CD4-positive, alpha-beta T cell treated with Interleukin-15 for 1 hour (primary cell): Measurements from ENCODE around the gene CLCNKA.
A peak's percentile ranks its signal among the peaks of the same experiment; 100 is the strongest.
"Not testable (repeated sequence)": the region's sequence is repeated elsewhere in the genome, so short reads cannot be mapped to it uniquely, and the experiment has no call there.

Experiments
- DNase-seq: peaks from one replicate; pipeline ENCODE4 v3.0.0-alpha.2; 2020

The CLCNKA gene

GRCh38 chr1:16046842-16047241 lies 25.0 kb downstream of the CLCNKA start:
- DNase-seq, result no peak

- no peak for DNase-seq
These were observed 26.1 kb downstream of the CLCNKA start for GRCh38 chr1:16047791-16048475.

- peak; percentile 54 for DNase-seq
These were observed 26.8 kb downstream of the CLCNKA start for GRCh38 chr1:16048573-16049189.

- DNase-seq, result no peak
These were observed 28.5 kb downstream of the CLCNKA start for GRCh38 chr1:16050328-16050727.

- no peak for DNase-seq
These were observed 29.2 kb downstream of the CLCNKA start for GRCh38 chr1:16051039-16051438.

- DNase-seq, result not testable (repeated sequence)
These were observed 30.1 kb downstream of the CLCNKA start for GRCh38 chr1:16051949-16052348.

GRCh38 chr1:16053781-16054502 lies 32.1 kb downstream of the CLCNKA start:
- no peak for DNase-seq

- DNase-seq, result no peak
These were observed 33.0 kb downstream of the CLCNKA start for GRCh38 chr1:16054598-16055540.

- peak; percentile 87 for DNase-seq
These were observed 34.0 kb downstream of the CLCNKA start for GRCh38 chr1:16055613-16056520.

- DNase-seq, result not testable (repeated sequence)
These were observed 34.7 kb downstream of the CLCNKA start for GRCh38 chr1:16056521-16056912.

- DNase-seq, result not testable (repeated sequence)
These were observed 35.6 kb downstream of the CLCNKA start for GRCh38 chr1:16057314-16057915.

GRCh38 chr1:16058394-16059120 lies 36.7 kb downstream of the CLCNKA start:
- DNase-seq, result not testable (repeated sequence)

- no peak for DNase-seq
These were observed 39.4 kb downstream of the CLCNKA start for GRCh38 chr1:16061266-16061665.

- not testable (repeated sequence) for DNase-seq
These were observed 40.3 kb downstream of the CLCNKA start for GRCh38 chr1:16061989-16062686.

- not testable (repeated sequence) for DNase-seq
These were observed 40.8 kb downstream of the CLCNKA start for GRCh38 chr1:16062687-16063075.

- no peak for DNase-seq
These were observed 41.5 kb downstream of the CLCNKA start for GRCh38 chr1:16063226-16063829.

GRCh38 chr1:16063921-16064320 lies 42.1 kb downstream of the CLCNKA start:
- no peak for DNase-seq

GRCh38 chr1:16064536-16065268 lies 42.9 kb downstream of the CLCNKA start:
- DNase-seq, result no peak

GRCh38 chr1:16065269-16065576 lies 43.4 kb downstream of the CLCNKA start:
- DNase-seq, result no peak
